ENCODE data around the gene FBN2. TPM values are rescaled to one million over a fixed set of nuclear protein-coding genes. Genes with fewer than 3 reads are reported as not detected.

Gene FBN2
- total RNA-seq, 1 donor from 2014 or later: 34.1 TPM

GRCh38 chr5:128358826-128359225, 179.2 kb downstream of the FBN2 start:
- Histone ChIP-seq H3K36me3 (peaks cover 7% of the 10 kb centered on the region), H3K27me3 (ENCODE audit: low read depth) (no peaks in the 10 kb centered on the region), H3K27ac (replicated peaks) (no peak overlapping the region), H3K9me3 (replicated peaks) (no peaks in the 10 kb centered on the region), H3K4me3 (no peak overlapping the region), H3K4me1 (peaks cover 7% of the 10 kb centered on the region)
- no peak for TF ChIP-seq CTCF (IDR thresholded peaks at IDR 0.05; ENCODE audit: borderline replicate concordance)
- DNase-seq: no peak
- intact Hi-C loops (cut with micrococcal nuclease): no loop called here

GRCh38 chr5:128357226-128357625, 180.8 kb downstream of the FBN2 start:
- H3K27me3 ChIP-seq (ENCODE audit: low read depth): no peaks in the 10 kb centered on the region
- H3K4me1 ChIP-seq: peaks cover 7% of the 10 kb centered on the region
- no peak overlapping the region for H3K27ac ChIP-seq (replicated peaks)
- no peak for TF ChIP-seq CTCF (IDR thresholded peaks at IDR 0.05; ENCODE audit: borderline replicate concordance)
- H3K4me3 ChIP-seq: no peak overlapping the region
- intact Hi-C loops (cut with micrococcal nuclease): no loop called here
- DNase-seq: no peak
- H3K9me3 ChIP-seq (replicated peaks): no peaks in the 10 kb centered on the region
- H3K36me3 ChIP-seq: peaks cover 5% of the 10 kb centered on the region

GRCh38 chr5:128355961-128356360, 182.1 kb downstream of the FBN2 start:
- no peak for DNase-seq
- TF ChIP-seq CTCF (IDR thresholded peaks at IDR 0.05; ENCODE audit: borderline replicate concordance): no peak

GRCh38 chr5:128353441-128354107, 184.5 kb downstream of the FBN2 start:
- Histone ChIP-seq H3K27me3 (ENCODE audit: low read depth) (no peaks in the 10 kb centered on the region), H3K27ac (replicated peaks) (no peak overlapping the region), H3K4me3 (no peak overlapping the region), H3K36me3 (peaks cover 5% of the 10 kb centered on the region), H3K9me3 (replicated peaks) (no peaks in the 10 kb centered on the region), H3K4me1 (peaks cover 6% of the 10 kb centered on the region)
- TF ChIP-seq CTCF (IDR thresholded peaks at IDR 0.05; ENCODE audit: borderline replicate concordance): no peak
- intact Hi-C loops (cut with micrococcal nuclease): no loop called here
- no peak for DNase-seq

More at GRCh38 chr5:128355961-128356360, 182.1 kb downstream of the FBN2 start:
- H3K27ac ChIP-seq (replicated peaks): no peak overlapping the region
- no peaks in the 10 kb centered on the region for H3K27me3 ChIP-seq (ENCODE audit: low read depth)
- no peak overlapping the region for H3K4me3 ChIP-seq
- H3K4me1 ChIP-seq: peaks cover 7% of the 10 kb centered on the region
- intact Hi-C loops (cut with micrococcal nuclease): no loop called here
- H3K9me3 ChIP-seq (replicated peaks): no peaks in the 10 kb centered on the region
- H3K36me3 ChIP-seq: peaks cover 5% of the 10 kb centered on the region

- TF ChIP-seq CTCF (IDR thresholded peaks at IDR 0.05; ENCODE audit: borderline replicate concordance): no peak
- no peak for DNase-seq
- intact Hi-C loops (cut with micrococcal nuclease): no loop called here
- Histone ChIP-seq H3K9me3 (replicated peaks) (no peaks in the 10 kb centered on the region), H3K4me1 (peaks cover 19% of the 10 kb centered on the region), H3K36me3 (no peaks in the 10 kb centered on the region), H3K27me3 (ENCODE audit: low read depth) (no peaks in the 10 kb centered on the region), H3K4me3 (no peak overlapping the region), H3K27ac (replicated peaks) (no peak overlapping the region)
These were observed 187.3 kb downstream of the FBN2 start for GRCh38 chr5:128350705-128351104.
